Activated T-helper 2 cell treated with anti-CD3 and anti-CD28 coated beads, Interferon-gamma antibody, Interleukin-2, Interleukin-4, amounts not matched to agents 10 μg/mL and 5 μg/mL and 100 μg/mL, durations not matched to agents 14 hours and 24 hours and 36 hours (primary cell): ENCODE data around the gene APC2. TPM values are rescaled to one million over a fixed set of nuclear protein-coding genes. Genes with fewer than 3 reads are reported as not detected.
"Not testable (repeated sequence)": the region's sequence is repeated elsewhere in the genome, so short reads cannot be mapped to it uniquely, and the experiment has no call there.

ENCODE experiments used
- DNase-seq: peaks from one replicate; pipeline ENCODE4 v3.0.0; 2021; ENCODE audit warnings: low spot score
- H3K27ac Mint-ChIP-seq: one replicate; pipeline ENCODE4 v1.8.0; 2021; ENCODE audit warnings: mixed read lengths
- H3K27me3 Mint-ChIP-seq: one replicate; pipeline ENCODE4 v1.8.0; 2021; ENCODE audit warnings: low read depth, mixed read lengths
- H3K36me3 Mint-ChIP-seq: one replicate; pipeline ENCODE4 v1.8.0; 2021; ENCODE audit warnings: low read depth, mixed read lengths
- H3K4me1 Mint-ChIP-seq: one replicate; pipeline ENCODE4 v1.8.0; 2021; ENCODE audit warnings: low read depth, mixed read lengths
- H3K4me3 Mint-ChIP-seq: one replicate; pipeline ENCODE4 v1.8.0; 2021; ENCODE audit warnings: low read depth, mild to moderate bottlenecking, moderate library complexity, mixed read lengths
- H3K9me3 Mint-ChIP-seq: one replicate; pipeline ENCODE4 v1.8.0; 2021; ENCODE audit warnings: mixed read lengths
- intact Hi-C: fragments of 100-400 bp; cut with micrococcal nuclease; formaldehyde crosslinking; loops from one replicate; pipeline ENCODE4 v1.15.1; 2023
- total RNA-seq: library from RNA; stranded (reverse); gene quantifications from 2 replicates; pipeline ENCODE4 v1.2.3, GENCODE V29; 2022

Gene APC2
- total RNA-seq, 1 donor from 2014 or later = 0.21 TPM

DNA sequence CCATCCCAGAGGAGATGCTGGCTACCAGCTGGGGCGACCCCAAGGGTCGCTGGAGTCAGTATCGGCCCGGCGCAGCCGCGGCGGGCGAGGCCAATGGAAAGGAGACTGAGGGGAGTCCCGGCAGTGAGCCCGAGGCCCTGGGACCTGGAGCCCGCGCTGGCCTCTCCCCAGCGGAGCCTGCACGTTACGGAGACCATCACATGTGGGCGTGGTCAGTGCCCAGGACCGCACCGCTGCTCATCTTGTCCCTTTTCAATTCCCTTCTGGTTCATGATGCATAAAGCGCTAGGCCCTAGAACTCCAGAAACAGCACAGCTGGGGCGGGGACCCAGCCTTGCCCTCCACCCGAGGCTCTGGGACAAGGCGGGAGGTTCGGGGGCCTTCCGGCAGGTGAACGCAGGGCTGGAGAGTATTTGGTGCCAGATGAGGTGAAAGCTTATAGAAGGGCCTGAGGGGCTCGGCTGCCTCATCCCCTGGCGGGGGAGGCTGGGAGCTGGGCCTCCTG lies 21.1 kb downstream of the APC2 start:
- Mint-ChIP-seq H3K27ac (no peak overlapping the region), H3K36me3 (peaks cover 3% of the 10 kb centered on the region), H3K4me1 (peaks cover 3% of the 10 kb centered on the region), H3K27me3 (peaks cover 12% of the 10 kb centered on the region), H3K9me3 (no peaks in the 10 kb centered on the region), H3K4me3 (peak overlapping the region; percentile 8)
- DNase-seq = no peak
- intact Hi-C loops = loop anchor here (5.0 kb wide), 1 partner anchor 41 kb away; the partner anchor contains the start of gene ADAMTSL5

DNA sequence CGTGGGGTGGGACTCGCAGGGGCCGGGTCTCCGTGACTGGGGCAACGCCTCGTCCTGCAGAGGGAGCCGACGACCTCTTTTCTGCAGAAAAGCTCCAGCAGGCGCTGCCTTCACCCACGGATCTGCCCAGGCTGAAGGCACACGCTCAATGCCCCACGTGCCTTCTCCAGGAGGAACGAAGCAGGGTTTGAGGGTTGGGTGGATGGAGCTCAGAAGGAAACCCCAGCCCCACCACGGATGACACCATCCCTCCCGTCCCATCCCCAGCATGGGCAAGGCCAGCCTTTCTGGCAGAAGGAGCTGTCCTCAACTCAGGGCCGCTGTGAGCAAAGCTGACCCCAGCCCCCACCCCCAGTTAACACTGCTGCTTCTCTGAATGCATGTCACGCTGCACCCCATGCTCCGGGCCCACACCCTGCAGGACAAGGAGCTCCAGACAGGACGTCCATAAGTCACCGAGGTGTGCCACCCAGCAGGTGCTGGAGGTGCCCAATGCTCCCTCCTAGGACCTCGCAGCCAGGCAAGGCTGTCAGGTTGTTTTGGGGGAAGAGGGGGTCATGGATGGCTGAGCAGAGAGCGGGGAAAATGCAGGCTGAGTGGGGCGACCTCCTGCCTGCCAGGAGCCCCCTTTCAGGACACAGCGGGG lies 21.7 kb downstream of the APC2 start:
- Mint-ChIP-seq H3K27me3 (peaks cover 12% of the 10 kb centered on the region), H3K4me1 (peaks cover 3% of the 10 kb centered on the region), H3K36me3 (peaks cover 3% of the 10 kb centered on the region), H3K4me3 (no peak overlapping the region), H3K27ac (no peak overlapping the region), H3K9me3 (no peaks in the 10 kb centered on the region)
- DNase-seq = no peak
- intact Hi-C loops = loop anchor here (5.0 kb wide), 1 partner anchor 41 kb away; the partner anchor contains the start of gene ADAMTSL5

DNA sequence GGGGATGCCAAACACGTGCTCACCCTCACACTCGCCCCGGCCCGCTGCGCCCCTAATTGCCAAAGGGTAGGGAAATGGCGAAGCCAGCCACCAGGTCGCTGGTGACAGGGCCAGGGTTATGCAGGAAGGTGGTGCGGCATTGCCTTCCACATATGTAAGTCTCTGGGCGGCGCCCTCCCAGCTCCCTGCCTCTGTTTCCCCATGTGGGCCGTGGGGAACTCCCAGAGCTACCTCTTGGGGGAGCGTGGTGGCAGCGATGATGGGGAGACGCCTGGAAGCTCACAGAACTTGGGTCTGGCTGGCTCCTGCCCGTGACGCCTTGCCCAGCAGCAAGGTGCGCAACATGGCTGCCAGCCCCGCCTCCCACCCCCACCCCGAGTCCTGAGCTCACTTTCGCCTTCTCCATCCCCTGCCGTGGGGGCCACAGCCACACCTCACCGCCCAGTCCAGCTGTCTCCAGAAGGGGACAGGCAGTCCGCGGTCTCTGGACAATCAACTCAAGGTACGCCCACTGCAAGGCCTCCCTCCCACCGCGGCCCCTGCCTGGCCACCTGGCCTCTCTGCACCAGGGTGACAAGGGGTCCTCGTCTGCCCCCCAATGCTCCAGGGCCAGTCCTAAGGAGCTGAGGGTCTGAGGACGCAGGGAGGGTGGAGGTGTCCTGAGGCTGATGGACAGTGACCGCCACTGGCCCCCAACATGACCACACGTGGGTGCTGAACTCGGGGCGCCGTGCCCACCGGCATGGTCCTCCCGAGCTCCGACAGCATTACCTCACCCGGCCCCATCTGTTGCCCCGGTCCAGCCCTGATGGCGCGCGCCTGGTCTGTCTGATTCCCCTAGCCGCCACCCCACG lies 22.5 kb downstream of the APC2 start:
- Mint-ChIP-seq H3K36me3 (peaks cover 7% of the 10 kb centered on the region), H3K4me3 (no peak overlapping the region), H3K9me3 (no peaks in the 10 kb centered on the region), H3K27ac (no peak overlapping the region), H3K4me1 (peaks cover 4% of the 10 kb centered on the region), H3K27me3 (peaks cover 12% of the 10 kb centered on the region)
- intact Hi-C loops = loop anchor here (5.0 kb wide), 1 partner anchor 40 kb away; the partner anchor contains the start of gene ADAMTSL5
- DNase-seq = no peak

DNA sequence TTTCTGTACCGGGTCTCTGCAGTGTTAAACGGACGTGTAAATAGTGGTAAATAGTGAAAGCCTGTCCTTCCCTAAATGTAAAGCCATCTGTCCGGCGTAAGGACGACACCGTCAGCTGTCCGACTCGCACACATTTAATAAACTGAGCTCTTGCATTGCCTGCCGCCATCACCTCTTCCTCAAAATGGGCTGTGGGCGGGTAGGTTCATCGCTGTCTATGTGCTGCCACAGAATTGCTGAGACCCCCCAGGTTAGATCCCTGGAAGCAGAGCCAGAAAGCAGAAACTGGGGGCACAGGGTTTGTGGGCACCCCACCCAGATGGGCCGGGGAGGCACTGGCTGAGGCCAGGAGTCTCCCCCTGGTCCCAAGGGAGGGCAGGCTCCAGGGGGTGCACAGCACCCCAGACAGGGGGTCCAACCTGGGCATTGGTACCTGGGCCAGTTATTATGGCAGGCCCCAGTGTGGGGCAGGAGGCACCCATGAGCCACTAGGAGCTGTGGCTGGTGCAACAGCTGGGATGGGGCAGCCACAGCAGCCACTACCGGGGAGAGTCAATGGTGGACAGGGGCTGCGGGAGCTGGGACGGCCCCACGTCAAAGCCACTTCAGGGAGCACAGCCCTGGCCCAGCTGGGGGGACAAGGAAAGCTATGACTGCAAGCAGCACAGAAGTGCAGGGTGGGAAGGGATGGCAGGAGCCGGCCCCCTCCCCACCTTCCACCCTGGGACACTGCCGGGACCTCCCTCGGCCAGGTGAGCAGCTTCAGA lies 23.3 kb downstream of the APC2 start:
- H3K9me3 Mint-ChIP-seq = no peaks in the 10 kb centered on the region
- H3K4me3 Mint-ChIP-seq = peak overlapping the region; percentile 5
- H3K27ac Mint-ChIP-seq = no peak overlapping the region
- H3K4me1 Mint-ChIP-seq = peaks cover 5% of the 10 kb centered on the region
- DNase-seq = no peak
- H3K27me3 Mint-ChIP-seq = peaks cover 12% of the 10 kb centered on the region
- peaks cover 9% of the 10 kb centered on the region for H3K36me3 Mint-ChIP-seq
- intact Hi-C loops = loop anchor here (5.0 kb wide), 1 partner anchor 39 kb away; the partner anchor contains the start of gene ADAMTSL5

DNA sequence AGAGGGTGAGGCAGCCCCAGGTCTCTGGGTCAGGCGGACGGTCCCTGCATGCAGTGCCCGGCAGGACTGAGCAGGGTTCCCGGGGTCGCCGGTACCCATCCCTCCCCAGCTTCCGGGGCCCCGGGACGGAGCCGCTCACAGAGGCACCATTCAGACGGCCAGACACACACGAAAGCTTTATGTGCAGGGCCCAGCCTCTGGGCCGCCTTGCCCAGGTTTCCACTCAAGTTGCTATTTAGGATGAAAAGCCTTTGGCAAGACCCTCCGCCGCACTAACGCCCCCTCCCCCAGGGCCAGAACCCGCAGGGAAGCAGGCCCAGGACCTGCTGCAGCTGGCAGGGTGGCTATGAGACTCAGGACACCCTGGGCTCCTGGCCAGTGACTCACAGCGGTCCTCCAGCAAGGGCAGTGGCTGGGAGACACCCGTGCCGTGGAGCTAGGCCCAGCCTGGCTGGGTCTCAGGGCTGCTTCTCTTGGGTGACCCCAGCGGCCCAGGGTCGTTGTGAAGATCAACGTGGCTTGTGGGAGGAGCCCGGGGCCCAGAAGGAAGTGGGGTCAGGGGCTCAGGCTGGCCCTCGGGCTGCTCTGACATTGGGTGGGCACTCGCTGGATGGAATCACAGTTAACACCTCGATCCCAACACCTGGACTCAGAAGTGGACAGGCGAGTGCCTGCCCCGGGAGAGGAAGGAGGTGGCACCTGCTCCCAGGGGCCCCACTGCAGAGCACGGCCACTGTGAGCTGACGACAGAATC lies 24.3 kb downstream of the APC2 start:
- H3K27ac Mint-ChIP-seq = no peak overlapping the region
- peaks cover 7% of the 10 kb centered on the region for H3K4me1 Mint-ChIP-seq
- H3K9me3 Mint-ChIP-seq = no peaks in the 10 kb centered on the region
- no peak overlapping the region for H3K4me3 Mint-ChIP-seq
- H3K27me3 Mint-ChIP-seq = peaks cover 12% of the 10 kb centered on the region
- no peak for DNase-seq
- intact Hi-C loops = loop anchor here (5.0 kb wide), 1 partner anchor 38 kb away; the partner anchor contains the start of gene ADAMTSL5
- H3K36me3 Mint-ChIP-seq = peaks cover 12% of the 10 kb centered on the region

DNA sequence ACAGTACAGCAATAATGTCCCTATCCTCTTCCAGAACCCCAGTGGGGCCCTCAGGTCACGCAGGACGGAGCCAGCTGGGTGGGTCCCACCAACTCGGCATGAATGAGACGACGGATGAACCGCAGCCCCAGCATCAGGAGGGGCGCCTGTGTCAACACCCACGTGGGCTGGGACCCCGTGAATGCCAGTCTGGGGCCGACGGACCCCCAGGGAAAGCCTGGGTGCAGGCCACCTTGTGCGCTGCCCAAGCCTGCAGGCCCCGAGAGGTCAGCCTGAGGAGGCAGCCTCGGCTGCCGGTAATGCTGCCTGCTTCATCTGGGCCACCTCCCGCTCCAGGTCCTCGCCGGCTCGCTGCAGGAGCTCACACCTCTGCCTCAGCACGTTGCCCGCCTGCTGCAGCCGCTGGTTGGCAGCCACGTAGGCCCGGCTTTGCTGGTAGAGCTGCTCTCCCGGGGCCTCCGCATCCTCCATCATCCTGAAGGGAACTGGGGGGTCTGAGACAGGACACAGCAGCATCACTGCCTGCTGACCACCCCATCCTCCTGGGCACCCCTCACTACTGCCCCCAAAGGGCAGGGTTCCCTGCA lies 24.9 kb downstream of the APC2 start:
- Mint-ChIP-seq H3K4me1 (peaks cover 8% of the 10 kb centered on the region), H3K9me3 (no peaks in the 10 kb centered on the region), H3K27me3 (peaks cover 12% of the 10 kb centered on the region), H3K27ac (no peak overlapping the region), H3K36me3 (peaks cover 12% of the 10 kb centered on the region), H3K4me3 (no peak overlapping the region)
- DNase-seq = no peak
- intact Hi-C loops = loop anchor here (5.0 kb wide), 1 partner anchor 37 kb away; the partner anchor contains the start of gene ADAMTSL5

DNA sequence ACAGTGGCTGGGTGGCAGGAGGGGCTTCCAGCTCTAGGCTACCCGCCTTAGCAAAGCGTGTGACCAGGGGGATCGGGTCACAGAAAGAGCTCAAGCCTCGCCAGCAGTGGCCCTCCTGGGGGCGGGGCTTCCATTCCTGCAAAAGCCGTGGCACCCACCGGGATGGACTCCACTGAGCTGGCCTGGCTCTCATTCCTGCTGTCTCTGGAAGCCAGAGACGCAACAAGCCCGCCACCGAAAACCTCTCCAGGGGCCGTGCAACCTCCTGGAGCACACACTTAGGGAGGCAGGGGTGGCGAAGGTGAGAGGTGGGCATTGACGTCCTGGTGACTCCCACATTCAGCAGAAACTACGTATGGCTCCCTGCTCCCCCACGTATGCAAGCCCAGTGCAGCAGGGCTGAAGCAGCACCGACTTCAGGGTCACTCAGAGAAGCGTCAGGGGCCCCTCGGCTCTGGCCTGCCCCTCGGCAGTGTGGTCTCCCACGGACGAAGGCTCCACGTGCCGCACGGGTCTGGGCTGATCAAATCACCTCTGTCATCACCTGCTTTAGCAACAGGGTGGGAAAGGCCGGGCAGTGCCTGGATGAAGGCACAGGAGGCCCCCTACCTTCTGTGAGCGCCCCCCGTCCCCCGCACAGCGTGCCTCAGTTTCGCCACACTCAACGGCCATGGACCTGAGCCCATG lies 26.0 kb downstream of the APC2 start:
- H3K36me3 Mint-ChIP-seq = peaks cover 12% of the 10 kb centered on the region
- no peaks in the 10 kb centered on the region for H3K9me3 Mint-ChIP-seq
- intact Hi-C loops = no loop called here

DNA sequence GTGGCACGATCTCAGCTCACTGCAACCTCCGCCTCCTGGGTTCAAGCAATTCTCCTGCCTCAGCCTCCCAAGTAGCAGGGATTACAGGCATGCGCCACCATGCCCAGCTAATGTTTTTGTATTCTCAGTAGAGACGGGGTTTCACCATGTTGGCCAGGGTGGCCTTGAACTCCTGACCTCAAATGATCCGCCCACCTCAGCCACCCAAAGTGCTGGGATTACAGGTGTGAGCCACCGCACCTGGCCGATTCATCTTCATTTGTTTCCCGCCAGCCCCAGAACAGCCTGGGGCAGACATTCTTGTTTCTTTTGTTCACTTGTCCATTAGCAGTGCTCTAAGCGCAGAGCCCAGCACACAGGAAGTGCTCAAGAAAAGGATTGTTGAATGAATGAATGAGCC lies 27.1 kb downstream of the APC2 start:
- DNase-seq, H3K4me1 Mint-ChIP-seq, H3K9me3 Mint-ChIP-seq, intact Hi-C loops, H3K27me3 Mint-ChIP-seq, H3K27ac Mint-ChIP-seq: not testable (repeated sequence)
- Mint-ChIP-seq H3K36me3 (peaks cover 12% of the 10 kb centered on the region), H3K4me3 (peak overlapping the region; percentile 42)

More for the DNA sequence above, 26.0 kb downstream of the APC2 start:
- DNase-seq = no peak
- peaks cover 9% of the 10 kb centered on the region for H3K27me3 Mint-ChIP-seq
- peaks cover 7% of the 10 kb centered on the region for H3K4me1 Mint-ChIP-seq
- H3K27ac Mint-ChIP-seq = no peak overlapping the region
- no peak overlapping the region for H3K4me3 Mint-ChIP-seq

DNA sequence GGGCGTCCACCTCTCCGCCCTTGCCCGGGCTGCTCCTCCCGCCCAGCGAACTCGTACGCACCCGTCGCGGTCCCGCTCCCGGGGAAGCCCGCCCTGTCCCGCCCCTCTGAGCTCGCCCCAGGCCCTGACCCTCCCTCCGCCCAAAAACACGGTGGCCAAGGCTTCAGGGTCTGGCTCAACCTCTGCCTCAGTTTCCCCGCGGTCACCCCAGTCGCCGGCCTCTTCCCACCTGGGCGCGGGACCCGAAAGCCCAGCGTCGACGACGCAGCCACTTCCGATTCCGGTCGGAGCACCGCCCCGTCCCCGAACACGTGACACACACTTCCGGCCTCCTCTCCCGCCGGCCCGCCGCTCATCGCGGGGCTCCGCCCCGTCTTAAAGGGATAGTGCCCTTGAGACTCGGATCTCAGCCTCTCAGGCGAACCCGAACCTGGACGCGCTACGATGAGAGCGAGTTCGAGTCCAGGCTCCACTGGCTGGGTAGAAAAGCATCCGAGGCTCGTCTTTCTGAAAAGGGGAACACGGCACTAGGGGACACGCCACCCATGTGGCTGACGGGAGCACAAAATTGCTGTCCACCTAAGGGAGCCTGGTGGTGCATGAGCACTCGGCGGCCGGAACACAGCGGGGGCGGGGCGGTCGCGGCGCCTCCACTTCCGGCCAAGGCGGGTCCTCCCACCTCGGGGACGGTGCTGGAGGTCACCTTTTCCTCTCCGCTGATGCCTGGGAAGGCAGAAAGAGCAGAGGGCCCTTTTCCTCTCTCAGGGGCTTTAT lies 29.2 kb downstream of the APC2 start, which contains the start of gene C19orf25:
TSS of gene C19orf25 (minus strand) at position 282 of the 774 bp plus-strand sequence. CDS start 312 bp downstream, outside the sequence.
- intact Hi-C loops = loop anchor here (1.0 kb wide), 1 partner anchor 11 kb away; the partner anchor contains the start of gene PCSK4
- Mint-ChIP-seq H3K27me3 (no peaks in the 10 kb centered on the region), H3K4me3 (peak within 1 kb of the TSS; percentile 96), H3K9me3 (no peaks in the 10 kb centered on the region), H3K4me1 (peaks cover 5% of the 10 kb centered on the region), H3K36me3 (peaks cover 12% of the 10 kb centered on the region), H3K27ac (peak within 1 kb of the TSS; percentile 93)
- DNase-seq = peak; percentile 92

DNA sequence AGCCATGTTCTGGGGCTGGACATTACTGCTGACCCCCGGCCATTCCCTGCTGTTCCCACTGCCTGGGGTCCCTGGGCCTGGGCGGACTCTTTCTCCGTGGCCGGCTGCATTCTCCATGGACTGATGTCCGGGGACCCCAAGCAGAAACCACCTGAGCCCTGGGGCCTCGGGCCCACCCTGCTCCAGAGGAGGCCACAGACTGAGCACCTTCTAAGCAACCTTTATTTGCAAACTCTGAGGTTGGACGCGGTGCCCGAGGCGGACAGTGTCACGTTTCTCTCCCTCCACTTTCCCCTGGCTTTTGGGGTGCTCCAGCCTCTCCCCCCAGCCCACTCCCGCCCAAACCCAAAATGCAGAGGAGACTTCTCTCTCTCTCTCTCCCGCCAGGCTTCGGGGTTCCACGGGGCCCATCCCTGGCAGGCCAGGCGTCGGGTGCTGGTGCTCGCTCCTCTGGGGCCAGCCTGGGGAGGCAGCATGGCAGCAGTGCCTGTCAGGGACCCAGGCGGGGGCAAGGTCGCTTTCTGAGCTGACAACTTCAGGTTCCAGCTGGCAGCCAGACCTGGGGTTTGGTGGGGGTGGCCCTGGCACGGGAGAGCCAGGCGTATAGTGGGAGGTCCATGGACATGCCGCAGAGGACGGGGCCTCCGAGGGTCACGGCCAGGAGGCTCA lies 31.4 kb downstream of the APC2 start:
- Mint-ChIP-seq H3K36me3 (peaks cover 9% of the 10 kb centered on the region), H3K27ac (no peak overlapping the region), H3K9me3 (no peaks in the 10 kb centered on the region), H3K4me3 (no peak overlapping the region), H3K4me1 (peaks cover 5% of the 10 kb centered on the region), H3K27me3 (no peaks in the 10 kb centered on the region)
- intact Hi-C loops = no loop called here
- DNase-seq = no peak
